Fibroblast of the aortic adventitia (primary cell): Measurements from ENCODE around the gene DAGLB. TPM values are rescaled to one million over a fixed set of nuclear protein-coding genes. Genes with fewer than 3 reads are reported as not detected.

Source experiments
- DNase-seq: peaks from one replicate; pipeline ENCODE4 v3.0.0-alpha.2; 2010; ENCODE audit warnings: low read depth
- H3K4me3 ChIP-seq: 2 replicates; pipeline ENCODE4 v1.5.1; 2011; ENCODE audit warnings: low read depth, mild to moderate bottlenecking, control low read depth, low read length, moderate library complexity
- total RNA-seq: library from RNA; depleted of rRNA; stranded (reverse); fragments of >200 nt; gene quantifications from 2 replicates; pipeline ENCODE4 v1.2.3, GENCODE V29; 2012; ENCODE audit warnings: low replicate concordance
- TF ChIP-seq, protein P1 (sequence below): IDR thresholded peaks from 2 replicates; pipeline ENCODE4 v1.5.1; 2011; ENCODE audit warnings: mild to moderate bottlenecking, low read length, control low read depth, inconsistent platforms; ENCODE audit not compliant: insufficient read depth

The DAGLB gene
- total RNA-seq, 1 donor, result 21.4 TPM

DNA sequence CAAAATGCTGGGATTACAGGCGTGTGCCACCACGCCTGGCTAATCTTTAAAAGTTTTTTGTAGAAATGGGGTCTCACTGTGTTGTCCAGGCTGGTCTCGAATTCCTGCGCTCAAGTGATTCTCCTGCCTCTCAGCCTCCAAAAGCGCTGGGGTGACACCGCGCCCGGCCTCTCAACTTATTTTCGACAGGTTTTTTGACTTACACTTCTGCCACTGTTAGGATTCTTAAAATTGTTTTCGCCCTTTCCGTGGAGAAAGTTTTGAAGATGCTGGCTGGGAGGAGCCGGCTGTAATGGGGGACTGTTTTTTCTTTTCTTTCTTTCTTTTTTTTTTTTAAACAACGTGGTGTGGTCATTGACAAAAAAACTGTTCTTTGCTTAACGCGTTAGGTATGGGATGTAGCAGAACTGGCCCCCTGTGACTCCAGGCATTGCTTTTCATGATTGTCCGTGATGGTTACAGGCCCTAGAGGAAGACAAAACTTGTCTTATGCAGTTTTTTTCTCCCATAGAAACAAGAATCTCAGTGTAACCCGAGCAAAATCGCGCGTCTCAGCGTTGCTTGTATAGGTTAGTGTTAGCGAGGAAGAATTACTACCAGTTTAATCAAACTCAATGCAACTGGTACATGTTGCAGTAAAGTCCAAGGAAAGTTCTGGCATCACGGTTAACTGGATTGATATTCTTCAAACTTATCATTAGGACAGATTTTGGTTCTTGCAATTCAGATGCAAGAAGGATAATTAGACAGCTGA, 72.2 kb downstream of the DAGLB start:
- DNase-seq, result peak; percentile 57
- H3K4me3 ChIP-seq, result peak overlapping the region; percentile 76
- TF ChIP-seq, protein P1, sequence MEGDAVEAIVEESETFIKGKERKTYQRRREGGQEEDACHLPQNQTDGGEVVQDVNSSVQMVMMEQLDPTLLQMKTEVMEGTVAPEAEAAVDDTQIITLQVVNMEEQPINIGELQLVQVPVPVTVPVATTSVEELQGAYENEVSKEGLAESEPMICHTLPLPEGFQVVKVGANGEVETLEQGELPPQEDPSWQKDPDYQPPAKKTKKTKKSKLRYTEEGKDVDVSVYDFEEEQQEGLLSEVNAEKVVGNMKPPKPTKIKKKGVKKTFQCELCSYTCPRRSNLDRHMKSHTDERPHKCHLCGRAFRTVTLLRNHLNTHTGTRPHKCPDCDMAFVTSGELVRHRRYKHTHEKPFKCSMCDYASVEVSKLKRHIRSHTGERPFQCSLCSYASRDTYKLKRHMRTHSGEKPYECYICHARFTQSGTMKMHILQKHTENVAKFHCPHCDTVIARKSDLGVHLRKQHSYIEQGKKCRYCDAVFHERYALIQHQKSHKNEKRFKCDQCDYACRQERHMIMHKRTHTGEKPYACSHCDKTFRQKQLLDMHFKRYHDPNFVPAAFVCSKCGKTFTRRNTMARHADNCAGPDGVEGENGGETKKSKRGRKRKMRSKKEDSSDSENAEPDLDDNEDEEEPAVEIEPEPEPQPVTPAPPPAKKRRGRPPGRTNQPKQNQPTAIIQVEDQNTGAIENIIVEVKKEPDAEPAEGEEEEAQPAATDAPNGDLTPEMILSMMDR, result no peak

DNA sequence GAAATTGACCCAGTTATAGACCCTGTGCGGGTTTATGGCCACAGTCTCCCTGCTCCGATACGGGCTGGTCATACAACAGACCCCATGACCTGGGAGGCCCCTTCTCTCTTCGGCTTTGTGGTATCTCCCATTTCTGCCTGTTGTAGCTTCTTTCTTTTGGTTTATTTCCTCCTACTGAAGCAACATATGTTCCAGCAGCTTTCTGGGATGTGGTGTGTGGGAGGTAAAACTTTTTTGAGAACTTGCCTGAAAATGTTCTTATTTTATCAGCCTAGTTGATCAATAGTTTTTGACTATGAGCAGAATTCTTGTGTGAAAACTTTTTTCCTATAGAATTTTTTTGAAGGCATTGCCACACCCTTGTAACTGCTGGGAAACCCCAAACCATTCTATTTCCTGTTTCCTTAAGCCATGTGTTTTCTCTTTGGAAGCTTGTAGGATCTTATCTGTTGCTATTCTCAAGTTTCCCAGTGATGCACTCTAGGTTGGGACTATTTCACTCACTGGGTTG, 80.0 kb downstream of the DAGLB start:
- peak; percentile 79 for DNase-seq

DNA sequence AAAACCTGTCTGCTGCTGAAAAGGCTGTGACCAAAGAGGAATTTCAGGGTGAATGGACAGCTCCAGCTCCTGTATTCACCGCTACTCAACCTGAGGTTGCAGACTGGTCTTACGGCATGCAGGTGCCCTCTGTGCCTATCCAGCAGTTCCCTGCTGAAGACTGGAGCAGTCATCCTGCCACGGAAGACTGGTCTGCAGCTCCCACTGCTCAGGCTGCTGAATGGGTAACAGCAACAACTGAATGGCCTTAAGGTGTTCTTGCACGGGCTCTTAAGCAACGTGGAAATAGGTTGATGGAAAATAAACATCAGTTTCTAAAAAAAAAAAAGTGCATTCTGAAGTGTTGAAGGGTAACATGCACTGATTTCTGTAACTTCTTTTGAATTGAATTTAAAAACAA, 82.3 kb downstream of the DAGLB start:
- TF ChIP-seq, protein P1, result no peak
- no peak for DNase-seq
- no peak overlapping the region for H3K4me3 ChIP-seq

More for the DNA sequence above, 80.0 kb downstream of the DAGLB start:
- TF ChIP-seq, protein P1, result no peak
- no peak overlapping the region for H3K4me3 ChIP-seq

DNA sequence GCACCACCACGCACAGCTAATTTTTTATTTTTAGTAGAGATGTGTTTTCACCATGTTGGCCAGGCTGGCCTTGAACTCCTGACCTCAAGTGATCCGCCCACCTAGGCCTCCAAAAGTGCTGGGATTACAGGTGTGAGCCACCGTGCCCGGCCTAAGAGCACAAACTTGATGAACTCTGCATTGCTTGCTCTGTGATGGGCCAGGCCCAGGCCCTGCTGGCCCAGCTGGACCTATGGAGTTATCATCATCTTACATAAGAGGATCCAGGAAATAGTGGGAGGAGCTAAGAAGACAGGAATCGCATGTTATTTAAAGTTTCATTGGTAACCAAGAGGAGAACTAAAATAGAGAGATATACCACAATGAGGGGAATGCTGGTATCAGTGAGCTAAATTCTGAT, 86.9 kb downstream of the DAGLB start:
- TF ChIP-seq, protein P1, result no peak
- no peak for DNase-seq

DNA sequence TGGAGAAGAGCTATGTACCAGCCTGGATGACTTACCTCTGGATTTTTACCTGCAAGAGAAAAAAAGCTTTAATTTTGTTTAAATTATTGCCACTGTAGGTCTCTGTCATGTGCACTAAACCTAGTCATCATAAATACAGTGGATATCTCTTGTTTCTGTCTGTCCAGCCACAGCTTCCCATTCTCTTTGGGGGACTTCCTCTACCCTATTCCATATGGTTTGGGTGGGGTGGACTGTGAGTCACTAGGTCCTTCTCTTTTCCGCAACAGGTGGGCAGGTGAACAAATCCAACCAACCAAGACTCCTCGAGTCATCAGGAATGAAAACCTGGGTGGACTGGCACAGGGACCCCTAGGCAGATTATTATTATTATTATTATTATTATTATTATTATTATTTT, 88.0 kb downstream of the DAGLB start:
- DNase-seq, result no peak
- no peak overlapping the region for H3K4me3 ChIP-seq
- TF ChIP-seq, protein P1, result no peak

More for the DNA sequence above, 86.9 kb downstream of the DAGLB start:
- no peak overlapping the region for H3K4me3 ChIP-seq

Other genes starting within 250 kb of the DAGLB start
- 27.1 and 28.2 TPM in 2 replicates for gene CYTH3, start 175.3 kb downstream of the DAGLB start, total RNA-seq
- gene FAM220A, start 99.0 kb downstream of the DAGLB start, total RNA-seq, result 21.8 and 22.2 TPM in 2 replicates
- gene RAC1, start 73.4 kb downstream of the DAGLB start, total RNA-seq, result 71.3 and 97.5 TPM in 2 replicates
- gene KDELR2, start 36.2 kb upstream of the DAGLB start, total RNA-seq, result 57.0 and 434 TPM in 2 replicates
- not detected in 2 replicates for gene GRID2IP, start 103.5 kb upstream of the DAGLB start, total RNA-seq
- gene ZDHHC4, start 129.5 kb upstream of the DAGLB start, total RNA-seq, result 51.2 and 63.8 TPM in 2 replicates
- 8.7 and 10.8 TPM in 2 replicates for gene INTS15, start 142.1 kb upstream of the DAGLB start, total RNA-seq
- 0.54 and 1.6 TPM in 2 replicates for gene ZNF853, start 167.7 kb upstream of the DAGLB start, total RNA-seq
- gene ZNF316, start 189.4 kb upstream of the DAGLB start, total RNA-seq, result 9.9 and 21.0 TPM in 2 replicates